IPS-20b (cell line): ENCODE measurements around the gene FAM3B.

Experiments used
- H3K27ac ChIP-seq: one replicate; pipeline ENCODE4 v1.5.1; 2013; ENCODE audit warnings: low read length
- H3K27me3 ChIP-seq: 2 replicates; pipeline ENCODE4 v1.6.1; 2013; ENCODE audit warnings: mild to moderate bottlenecking, low read length, inconsistent platforms; ENCODE audit not compliant: insufficient read depth
- H3K36me3 ChIP-seq: 2 replicates; pipeline ENCODE4 v1.6.1; 2013; ENCODE audit warnings: low read depth, mild to moderate bottlenecking, inconsistent platforms, low read length, moderate library complexity; ENCODE audit not compliant: insufficient read depth
- H3K4me1 ChIP-seq: 2 replicates; pipeline ENCODE4 v1.6.1; 2013; ENCODE audit warnings: mild to moderate bottlenecking, control low read depth, inconsistent platforms, low read length, moderate library complexity; ENCODE audit not compliant: insufficient read depth
- H3K4me3 ChIP-seq: 2 replicates; pipeline ENCODE4 v1.5.1; 2013; ENCODE audit warnings: mild to moderate bottlenecking, low read length, inconsistent platforms
- H3K9ac ChIP-seq: 2 replicates; pipeline ENCODE4 v1.6.1; 2013; ENCODE audit warnings: low read depth, mild to moderate bottlenecking, inconsistent platforms, low read length, moderate library complexity
- H3K9me3 ChIP-seq: 2 replicates; pipeline ENCODE4 v1.6.1; 2013; ENCODE audit warnings: mild to moderate bottlenecking, low read depth, low read length, inconsistent platforms; ENCODE audit not compliant: insufficient read depth

FAM3B gene

GRCh38 chr21:41342035-41342434 is 25.4 kb downstream of the FAM3B start:
- H3K4me3 ChIP-seq: no peak overlapping the region
- no peaks in the 10 kb centered on the region for H3K36me3 ChIP-seq
- peaks cover 12% of the 10 kb centered on the region; the same call in 1 of the 2 replicates for H3K9me3 ChIP-seq
- H3K9ac ChIP-seq: no peak overlapping the region
- no peaks in the 10 kb centered on the region for H3K27me3 ChIP-seq
- no peak overlapping the region for H3K27ac ChIP-seq
- H3K4me1 ChIP-seq: no peaks in the 10 kb centered on the region

DNA sequence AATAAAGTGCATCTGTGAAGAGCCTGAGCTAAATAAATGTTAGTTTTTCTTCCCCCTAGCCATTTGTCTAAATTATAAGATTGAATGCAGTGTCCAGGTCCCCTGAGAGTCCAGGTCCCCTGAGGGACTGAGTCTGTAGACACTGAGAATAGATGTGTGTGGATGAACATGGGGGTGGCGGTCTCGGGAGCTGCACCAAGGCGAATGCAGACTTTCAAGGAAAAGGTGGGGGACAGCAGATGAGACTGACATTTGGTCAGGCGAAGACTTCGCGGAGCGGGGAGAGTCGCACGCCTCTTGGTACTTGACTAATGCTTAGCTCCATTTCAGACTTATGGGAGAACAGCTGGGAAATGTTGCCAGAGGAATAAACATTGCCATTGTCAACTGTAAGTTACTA is 27.5 kb downstream of the FAM3B start:
- H3K36me3 ChIP-seq: no peaks in the 10 kb centered on the region
- H3K27ac ChIP-seq: no peak overlapping the region
- no peak overlapping the region for H3K9ac ChIP-seq
- H3K27me3 ChIP-seq: no peaks in the 10 kb centered on the region
- no peak overlapping the region for H3K4me3 ChIP-seq
- H3K9me3 ChIP-seq: peaks cover 12% of the 10 kb centered on the region; the same call in 1 of the 2 replicates
- no peaks in the 10 kb centered on the region for H3K4me1 ChIP-seq

GRCh38 chr21:41345356-41345755 is 28.8 kb downstream of the FAM3B start:
- H3K36me3 ChIP-seq: no peaks in the 10 kb centered on the region
- no peaks in the 10 kb centered on the region for H3K27me3 ChIP-seq
- H3K4me3 ChIP-seq: no peak overlapping the region
- H3K4me1 ChIP-seq: no peaks in the 10 kb centered on the region
- no peak overlapping the region for H3K9ac ChIP-seq
- no peak overlapping the region for H3K27ac ChIP-seq
- peaks cover 12% of the 10 kb centered on the region; the same call in 1 of the 2 replicates for H3K9me3 ChIP-seq

GRCh38 chr21:41345934-41346685 is 29.5 kb downstream of the FAM3B start:
- H3K27me3 ChIP-seq: no peaks in the 10 kb centered on the region
- peaks cover 12% of the 10 kb centered on the region; the same call in 1 of the 2 replicates for H3K9me3 ChIP-seq
- H3K36me3 ChIP-seq: no peaks in the 10 kb centered on the region
- no peak overlapping the region for H3K9ac ChIP-seq
- H3K4me1 ChIP-seq: no peaks in the 10 kb centered on the region
- H3K27ac ChIP-seq: no peak overlapping the region
- H3K4me3 ChIP-seq: no peak overlapping the region

- Histone ChIP-seq H3K4me3 (no peak overlapping the region), H3K36me3 (no peaks in the 10 kb centered on the region), H3K9ac (no peak overlapping the region), H3K9me3 (peaks cover 9% of the 10 kb centered on the region; the same call in 1 of the 2 replicates), H3K27ac (no peak overlapping the region), H3K27me3 (no peaks in the 10 kb centered on the region), H3K4me1 (no peaks in the 10 kb centered on the region)
These were observed 30.2 kb downstream of the FAM3B start for GRCh38 chr21:41346758-41347157.

DNA sequence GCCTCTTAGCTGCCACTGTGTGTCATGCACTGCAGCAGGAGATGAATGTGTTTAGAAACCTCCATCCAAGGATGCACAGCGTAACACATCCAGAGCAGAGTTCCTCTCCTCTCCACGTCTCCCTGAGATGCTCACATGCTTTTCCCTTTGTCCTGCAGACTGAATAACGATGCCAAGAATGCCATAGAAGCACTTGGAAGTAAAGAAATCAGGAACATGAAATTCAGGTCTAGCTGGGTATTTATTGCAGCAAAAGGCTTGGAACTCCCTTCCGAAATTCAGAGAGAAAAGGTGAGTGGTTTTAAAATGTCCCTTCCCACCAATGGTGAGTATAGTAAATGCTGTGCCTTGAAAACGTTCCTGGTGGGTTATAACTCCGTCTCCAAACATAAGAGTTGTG is 31.8 kb downstream of the FAM3B start:
- Histone ChIP-seq H3K27me3 (no peaks in the 10 kb centered on the region), H3K9me3 (no peaks in the 10 kb centered on the region), H3K4me1 (no peaks in the 10 kb centered on the region), H3K9ac (no peak overlapping the region), H3K36me3 (no peaks in the 10 kb centered on the region), H3K27ac (no peak overlapping the region), H3K4me3 (no peak overlapping the region)

- Histone ChIP-seq H3K4me1 (no peaks in the 10 kb centered on the region), H3K27ac (no peak overlapping the region), H3K4me3 (no peak overlapping the region), H3K27me3 (no peaks in the 10 kb centered on the region), H3K36me3 (no peaks in the 10 kb centered on the region), H3K9me3 (no peaks in the 10 kb centered on the region), H3K9ac (no peak overlapping the region)
These were observed 32.5 kb downstream of the FAM3B start for GRCh38 chr21:41349126-41349525.

- H3K27ac ChIP-seq: no peak overlapping the region
- H3K36me3 ChIP-seq: no peaks in the 10 kb centered on the region
- no peaks in the 10 kb centered on the region for H3K9me3 ChIP-seq
- no peaks in the 10 kb centered on the region for H3K27me3 ChIP-seq
- no peak overlapping the region for H3K4me3 ChIP-seq
- H3K9ac ChIP-seq: no peak overlapping the region
- H3K4me1 ChIP-seq: no peaks in the 10 kb centered on the region
These were observed 33.2 kb downstream of the FAM3B start for GRCh38 chr21:41349619-41350390.

- no peaks in the 10 kb centered on the region for H3K4me1 ChIP-seq
- no peak overlapping the region for H3K27ac ChIP-seq
- H3K36me3 ChIP-seq: no peaks in the 10 kb centered on the region
- H3K9me3 ChIP-seq: no peaks in the 10 kb centered on the region
- H3K9ac ChIP-seq: no peak overlapping the region
- no peaks in the 10 kb centered on the region for H3K27me3 ChIP-seq
- H3K4me3 ChIP-seq: no peak overlapping the region
These were observed 34.0 kb downstream of the FAM3B start for GRCh38 chr21:41350436-41351155.

- Histone ChIP-seq H3K9ac (no peak overlapping the region), H3K4me3 (no peak overlapping the region), H3K27me3 (no peaks in the 10 kb centered on the region), H3K36me3 (no peaks in the 10 kb centered on the region), H3K27ac (no peak overlapping the region), H3K9me3 (no peaks in the 10 kb centered on the region), H3K4me1 (no peaks in the 10 kb centered on the region)
These were observed 40.9 kb downstream of the FAM3B start for GRCh38 chr21:41357546-41357945.

GRCh38 chr21:41358193-41359166 is 41.9 kb downstream of the FAM3B start:
- Histone ChIP-seq H3K4me1 (no peaks in the 10 kb centered on the region), H3K9ac (no peak overlapping the region), H3K36me3 (no peaks in the 10 kb centered on the region), H3K4me3 (no peak overlapping the region), H3K27me3 (no peaks in the 10 kb centered on the region), H3K9me3 (no peaks in the 10 kb centered on the region), H3K27ac (no peak overlapping the region)
